Mesothelial cell of epicardium (in vitro differentiated cells): ENCODE data around the gene CCDC63. TPM values are rescaled to one million over a fixed set of nuclear protein-coding genes. Genes with fewer than 3 reads are reported as not detected.

Experiments used
- DNase-seq, 2 experiments: peaks; one replicate each; pipeline ENCODE4 v3.0.0; 2021; ENCODE audit warnings: low spot score in 2 of 2; ENCODE audit not compliant: unreplicated experiment in 2 of 2
- H3K27ac Mint-ChIP-seq: 2 replicates; pipeline ENCODE4 v1.8.0; 2021; ENCODE audit warnings: mixed read lengths
- H3K27me3 Mint-ChIP-seq: 2 replicates; pipeline ENCODE4 v1.8.0; 2021; ENCODE audit warnings: low read depth, mixed read lengths
- H3K36me3 Mint-ChIP-seq: 2 replicates; pipeline ENCODE4 v1.8.0; 2021; ENCODE audit warnings: mixed read lengths
- H3K4me1 Mint-ChIP-seq: 2 replicates; pipeline ENCODE4 v1.8.0; 2021; ENCODE audit warnings: mixed read lengths
- H3K4me3 Mint-ChIP-seq: 2 replicates; pipeline ENCODE4 v1.8.0; 2021; ENCODE audit warnings: mild to moderate bottlenecking, moderate library complexity, mixed read lengths
- H3K9me3 Mint-ChIP-seq: 2 replicates; pipeline ENCODE4 v1.8.0; 2021; ENCODE audit warnings: mixed read lengths
- total RNA-seq: library from RNA; stranded (reverse); gene quantifications from 3 replicates; pipeline ENCODE4 v1.2.1, GENCODE V29; 2021
- TF ChIP-seq, protein P1 (sequence below): fragments of 200-600 bp; sonication (generic); IDR thresholded peaks from one replicate; pipeline ENCODE4 v1.5.0; 2021; ENCODE audit warnings: antibody characterized with exemption; ENCODE audit not compliant: unreplicated experiment

The CCDC63 gene
- total RNA-seq, 1 donor from 2014 or later, result not detected

DNA sequence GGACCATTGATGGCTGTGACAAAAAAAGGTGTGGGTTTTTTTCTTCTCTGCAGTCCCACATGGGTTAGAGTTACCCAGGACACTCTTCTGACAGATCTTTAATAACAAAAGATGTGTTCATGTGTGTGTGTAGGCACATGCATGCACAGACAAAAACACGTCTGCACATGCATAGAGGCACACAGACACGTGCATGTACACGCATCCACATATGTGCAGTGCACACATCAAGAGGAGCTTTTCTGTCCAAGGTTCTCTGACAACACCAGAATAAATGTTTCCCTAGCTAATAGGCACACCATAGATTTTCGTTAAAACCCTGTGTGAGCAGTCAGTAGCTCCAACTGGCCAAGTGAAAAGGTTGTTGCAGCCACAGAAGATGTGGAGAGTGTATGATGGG is 76.4 kb downstream of the CCDC63 start:
- Mint-ChIP-seq H3K27ac (no peak overlapping the region), H3K4me1 (no peaks in the 10 kb centered on the region), H3K36me3 (no peaks in the 10 kb centered on the region), H3K27me3 (peaks cover 27% of the 10 kb centered on the region), H3K4me3 (no peak overlapping the region), H3K9me3 (no peaks in the 10 kb centered on the region)
- DNase-seq, result no peak
- TF ChIP-seq, protein P1, sequence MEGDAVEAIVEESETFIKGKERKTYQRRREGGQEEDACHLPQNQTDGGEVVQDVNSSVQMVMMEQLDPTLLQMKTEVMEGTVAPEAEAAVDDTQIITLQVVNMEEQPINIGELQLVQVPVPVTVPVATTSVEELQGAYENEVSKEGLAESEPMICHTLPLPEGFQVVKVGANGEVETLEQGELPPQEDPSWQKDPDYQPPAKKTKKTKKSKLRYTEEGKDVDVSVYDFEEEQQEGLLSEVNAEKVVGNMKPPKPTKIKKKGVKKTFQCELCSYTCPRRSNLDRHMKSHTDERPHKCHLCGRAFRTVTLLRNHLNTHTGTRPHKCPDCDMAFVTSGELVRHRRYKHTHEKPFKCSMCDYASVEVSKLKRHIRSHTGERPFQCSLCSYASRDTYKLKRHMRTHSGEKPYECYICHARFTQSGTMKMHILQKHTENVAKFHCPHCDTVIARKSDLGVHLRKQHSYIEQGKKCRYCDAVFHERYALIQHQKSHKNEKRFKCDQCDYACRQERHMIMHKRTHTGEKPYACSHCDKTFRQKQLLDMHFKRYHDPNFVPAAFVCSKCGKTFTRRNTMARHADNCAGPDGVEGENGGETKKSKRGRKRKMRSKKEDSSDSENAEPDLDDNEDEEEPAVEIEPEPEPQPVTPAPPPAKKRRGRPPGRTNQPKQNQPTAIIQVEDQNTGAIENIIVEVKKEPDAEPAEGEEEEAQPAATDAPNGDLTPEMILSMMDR, result no peak

DNA sequence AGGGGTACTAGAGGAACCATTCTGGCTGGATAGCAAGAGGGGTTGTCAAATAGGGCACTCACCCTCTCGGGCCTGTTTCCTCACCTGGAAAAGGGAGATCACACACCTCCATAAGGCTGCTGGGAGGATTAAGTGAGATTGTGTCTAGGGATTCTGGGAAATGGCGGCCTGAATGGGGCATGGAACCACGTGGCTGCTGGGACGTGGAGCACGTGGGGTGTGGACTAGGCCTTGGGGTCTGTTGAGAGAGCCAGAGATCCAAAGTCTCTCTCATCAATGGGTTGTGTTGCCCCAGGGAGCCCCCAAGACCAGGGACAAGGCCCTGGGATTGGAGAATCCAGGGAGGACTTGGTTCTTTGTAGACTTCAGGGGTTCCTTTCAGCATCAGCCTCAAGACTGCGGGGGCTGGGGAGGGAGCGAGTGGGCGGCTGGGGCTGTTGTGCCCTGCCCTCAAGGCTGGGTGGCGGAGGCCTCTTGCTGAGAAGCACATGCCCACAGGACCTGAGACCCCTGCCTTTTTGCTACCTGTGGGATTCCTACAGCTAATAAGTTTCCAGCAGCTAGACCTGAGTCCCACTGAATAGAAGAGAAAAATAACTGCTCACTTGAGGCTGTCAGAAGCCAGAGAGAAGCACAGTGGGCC is 77.0 kb downstream of the CCDC63 start:
- TF ChIP-seq, protein P1, result no peak
- DNase-seq, result no peak
- Mint-ChIP-seq H3K27ac (no peak overlapping the region), H3K27me3 (peaks cover 26% of the 10 kb centered on the region), H3K36me3 (no peaks in the 10 kb centered on the region), H3K4me3 (no peak overlapping the region), H3K9me3 (no peaks in the 10 kb centered on the region), H3K4me1 (no peaks in the 10 kb centered on the region)

DNA sequence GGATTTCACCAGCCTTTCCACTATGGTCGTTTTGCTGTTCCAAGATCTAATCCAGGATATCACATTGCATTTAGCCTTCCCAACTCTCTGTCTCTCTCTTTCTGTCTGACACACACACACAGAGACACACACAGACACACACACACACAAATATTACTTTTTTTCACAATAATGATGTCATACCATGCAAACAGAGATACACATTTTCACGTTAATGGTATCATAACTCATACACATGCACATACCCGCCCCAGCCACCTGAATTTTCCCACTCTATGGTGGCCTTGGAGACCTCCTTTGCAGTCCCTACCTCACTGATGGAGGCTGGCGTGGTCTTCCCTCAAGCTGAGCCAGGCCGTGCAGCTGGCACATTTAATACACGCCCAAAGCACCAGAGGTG is 80.8 kb downstream of the CCDC63 start:
- H3K9me3 Mint-ChIP-seq, result no peaks in the 10 kb centered on the region
- no peaks in the 10 kb centered on the region for H3K4me1 Mint-ChIP-seq
- peaks cover 3% of the 10 kb centered on the region for H3K27me3 Mint-ChIP-seq
- no peak for DNase-seq
- H3K36me3 Mint-ChIP-seq, result no peaks in the 10 kb centered on the region
- no peak overlapping the region for H3K4me3 Mint-ChIP-seq
- no peak overlapping the region for H3K27ac Mint-ChIP-seq
- TF ChIP-seq, protein P1, result no peak

DNA sequence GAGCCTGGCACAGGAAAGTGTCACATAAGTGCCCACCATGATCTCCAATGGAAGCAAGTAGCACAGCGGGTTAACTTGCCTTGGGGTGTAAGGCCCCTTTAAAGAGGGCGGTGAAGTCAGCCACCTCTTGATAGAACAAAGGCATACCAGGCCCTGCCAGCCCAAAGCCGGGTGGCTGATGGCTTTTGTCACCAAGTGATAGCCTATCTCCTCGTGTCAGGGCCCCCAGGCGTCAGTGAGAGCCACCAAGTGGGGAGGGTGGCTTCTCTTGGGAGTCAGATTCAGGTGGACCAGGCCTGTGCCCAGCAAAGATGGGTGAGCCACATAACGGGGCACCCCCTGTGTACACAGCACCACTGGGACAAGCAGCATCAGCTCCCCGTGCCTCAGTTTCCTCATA is 81.9 kb downstream of the CCDC63 start:
- Mint-ChIP-seq H3K4me3 (no peak overlapping the region), H3K27ac (no peak overlapping the region), H3K4me1 (no peaks in the 10 kb centered on the region), H3K9me3 (no peaks in the 10 kb centered on the region), H3K36me3 (no peaks in the 10 kb centered on the region), H3K27me3 (peaks cover 3% of the 10 kb centered on the region)
- TF ChIP-seq, protein P1, result no peak
- DNase-seq, result no peak

DNA sequence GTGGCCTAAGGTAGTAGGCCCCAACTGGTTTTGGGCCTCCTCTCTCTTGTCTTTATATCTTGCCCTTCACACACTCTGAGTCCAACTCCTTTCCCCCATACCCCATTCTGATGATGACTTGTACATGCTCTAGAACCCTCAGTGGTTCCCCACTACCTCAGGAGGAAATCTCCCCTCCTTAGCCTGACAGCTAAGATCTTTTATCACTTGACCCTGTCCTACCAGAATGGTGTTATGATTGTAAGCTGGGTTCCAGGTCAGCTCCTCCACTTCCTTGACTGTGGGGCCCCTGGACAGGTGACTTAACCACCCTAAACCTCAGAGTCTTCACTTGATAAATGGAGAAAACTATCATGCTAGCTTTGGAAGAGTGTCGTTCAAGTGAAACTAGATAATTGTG is 83.0 kb downstream of the CCDC63 start:
- H3K27me3 Mint-ChIP-seq, result peaks cover 6% of the 10 kb centered on the region
- no peaks in the 10 kb centered on the region for H3K4me1 Mint-ChIP-seq
- H3K36me3 Mint-ChIP-seq, result no peaks in the 10 kb centered on the region
- DNase-seq, result no peak
- H3K9me3 Mint-ChIP-seq, result no peaks in the 10 kb centered on the region
- no peak overlapping the region for H3K27ac Mint-ChIP-seq
- no peak overlapping the region for H3K4me3 Mint-ChIP-seq
- TF ChIP-seq, protein P1, result no peak
